ENCODE results near the gene C3orf22.

DNA sequence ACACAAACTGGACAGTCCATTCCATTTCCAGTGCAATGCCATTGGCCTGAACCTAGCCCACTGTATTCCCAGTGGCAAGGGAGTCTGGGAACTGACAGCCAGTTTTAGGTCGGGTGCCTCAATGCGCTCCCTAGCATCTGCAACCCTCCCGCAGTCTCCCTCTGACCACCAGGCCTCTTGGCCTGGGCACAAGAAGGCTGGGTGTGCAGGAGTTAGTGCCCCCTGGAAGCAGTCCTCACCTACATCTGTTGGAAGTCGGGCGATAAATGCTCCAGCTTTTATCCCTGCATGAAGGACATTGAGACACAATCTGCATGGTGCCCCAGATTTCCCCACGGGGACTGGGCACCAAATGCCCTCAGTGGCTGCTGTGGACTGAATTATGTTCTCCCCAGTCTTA lies 12.7 kb downstream of the C3orf22 start:
- TF ChIP-seq EZH2 (optimal IDR thresholded peaks at IDR 0.05; ENCODE audit: low read depth, low read length) (no peak), EZH2phosphoT487 (IDR thresholded peaks at IDR 0.05; ENCODE audit: low read length) (no peak)
- TF ChIP-seq, protein P1, sequence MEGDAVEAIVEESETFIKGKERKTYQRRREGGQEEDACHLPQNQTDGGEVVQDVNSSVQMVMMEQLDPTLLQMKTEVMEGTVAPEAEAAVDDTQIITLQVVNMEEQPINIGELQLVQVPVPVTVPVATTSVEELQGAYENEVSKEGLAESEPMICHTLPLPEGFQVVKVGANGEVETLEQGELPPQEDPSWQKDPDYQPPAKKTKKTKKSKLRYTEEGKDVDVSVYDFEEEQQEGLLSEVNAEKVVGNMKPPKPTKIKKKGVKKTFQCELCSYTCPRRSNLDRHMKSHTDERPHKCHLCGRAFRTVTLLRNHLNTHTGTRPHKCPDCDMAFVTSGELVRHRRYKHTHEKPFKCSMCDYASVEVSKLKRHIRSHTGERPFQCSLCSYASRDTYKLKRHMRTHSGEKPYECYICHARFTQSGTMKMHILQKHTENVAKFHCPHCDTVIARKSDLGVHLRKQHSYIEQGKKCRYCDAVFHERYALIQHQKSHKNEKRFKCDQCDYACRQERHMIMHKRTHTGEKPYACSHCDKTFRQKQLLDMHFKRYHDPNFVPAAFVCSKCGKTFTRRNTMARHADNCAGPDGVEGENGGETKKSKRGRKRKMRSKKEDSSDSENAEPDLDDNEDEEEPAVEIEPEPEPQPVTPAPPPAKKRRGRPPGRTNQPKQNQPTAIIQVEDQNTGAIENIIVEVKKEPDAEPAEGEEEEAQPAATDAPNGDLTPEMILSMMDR (IDR thresholded peaks at IDR 0.05; ENCODE audit: low read length), result no peak
